Uterus (tissue), 4 donors: ENCODE results near the gene GPR107. TPM values are rescaled to one million over a fixed set of nuclear protein-coding genes. Genes with fewer than 3 reads are reported as not detected.

Source experiments
- DNase-seq, 2 donors: peaks; one replicate each; pipeline ENCODE4 v3.0.0-alpha.2; 2019 to 2020
- H3K27ac ChIP-seq, 2 donors: fragments of 200-600 bp; sonication (generic); 1 replicate in 1 of 2; 2 replicates in 1 of 2; pipeline ENCODE4 v1.5.1; 2016 to 2018
- H3K27me3 ChIP-seq, 2 donors: fragments of 200-600 bp; sonication (generic); one replicate each; pipeline ENCODE4 v1.5.1; 2018 to 2019; ENCODE audit warnings: control low read depth in 1 of 2
- H3K36me3 ChIP-seq, 2 donors: fragments of 200-600 bp; sonication (generic); one replicate each; pipeline ENCODE4 v1.5.1; 2019; ENCODE audit warnings: control low read depth in 1 of 2
- H3K4me1 ChIP-seq, 2 donors: fragments of 200-600 bp; sonication (generic); one replicate each; pipeline ENCODE4 v1.5.1; 2018 to 2019; ENCODE audit warnings: control low read depth in 1 of 2
- H3K4me3 ChIP-seq, 2 donors: fragments of 200-600 bp; sonication (generic); 1 replicate in 1 of 2; 2 replicates in 1 of 2; pipeline ENCODE4 v1.5.1; 2018 to 2019; ENCODE audit warnings: mild to moderate bottlenecking in 1 of 2
- H3K9me3 ChIP-seq, 2 donors: fragments of 200-600 bp; sonication (generic); one replicate each; pipeline ENCODE4 v1.5.1; 2019; ENCODE audit warnings: control low read depth in 1 of 2
- CTCF ChIP-seq, 4 experiments: fragments of 200-600 bp in 2 of 4; fragments of 450-650 bp in 2 of 4; sonication (generic) in 2 of 4; IDR thresholded peaks; one replicate each; pipeline ENCODE4 v1.5.1; 2016 to 2019; ENCODE audit warnings: antibody characterized with exemption in 4 of 4, mild to moderate bottlenecking in 2 of 4, moderate library complexity in 1 of 4
- POLR2A ChIP-seq, 2 donors: fragments of 450-650 bp; IDR thresholded peaks; one replicate each; pipeline ENCODE4 v1.6.1; 2016; ENCODE audit warnings: antibody characterized with exemption in 2 of 2, mild to moderate bottlenecking in 1 of 2, moderate library complexity in 1 of 2
- intact Hi-C: fragments of 100-400 bp; cut with DNase I; formaldehyde crosslinking; loops from one replicate; pipeline ENCODE4 v1.15.1; 2023; ENCODE audit warnings: low total_unique reads
- total RNA-seq, 4 donors: library from RNA; depleted of rRNA in 3 of 4; stranded (reverse); fragments of >200 nt in 3 of 4; gene quantifications; one replicate each; pipeline versions ENCODE4 v1.1.0 to v1.2.4, GENCODE V29; 2014 to 2023
- donor health status: DM: yes; HTN: yes; CAD: no.

The GPR107 gene
- total RNA-seq, 4 donors from 2014 or later: 10.8 to 41.5 (median 26.7) TPM

- no peaks in the 10 kb centered on the region for H3K27me3 ChIP-seq
- H3K9me3 ChIP-seq: no peaks in the 10 kb centered on the region
- TF ChIP-seq POLR2A (IDR thresholded peaks at IDR 0.05): no peak
- TF ChIP-seq CTCF (IDR thresholded peaks at IDR 0.05): no peak
- peaks cover 5 to 8% of the 10 kb centered on the region in 2 donors for H3K4me1 ChIP-seq
- no peak for DNase-seq
- peak overlapping the region in 1 of 2 donors; percentile 2 for H3K27ac ChIP-seq
- no peak overlapping the region for H3K4me3 ChIP-seq
- no peaks in the 10 kb centered on the region for H3K36me3 ChIP-seq
- intact Hi-C loops: no loop called here
Measured at GRCh38 chr9:130144703-130145102, 91.0 kb downstream of the GPR107 start.

- Histone ChIP-seq H3K27me3 (no peaks in the 10 kb centered on the region), H3K9me3 (no peaks in the 10 kb centered on the region), H3K27ac (no peak overlapping the region), H3K36me3 (no peaks in the 10 kb centered on the region), H3K4me1 (no peaks in the 10 kb centered on the region), H3K4me3 (no peak overlapping the region)
- TF ChIP-seq POLR2A (IDR thresholded peaks at IDR 0.05) (no peak), CTCF (IDR thresholded peaks at IDR 0.05) (no peak)
- intact Hi-C loops: no loop called here
- DNase-seq: no peak
Measured at GRCh38 chr9:130145658-130146057, 92.0 kb downstream of the GPR107 start.

- no peaks in the 10 kb centered on the region for H3K27me3 ChIP-seq
- no peaks in the 10 kb centered on the region for H3K9me3 ChIP-seq
- intact Hi-C loops: no loop called here
- TF ChIP-seq POLR2A (IDR thresholded peaks at IDR 0.05) (no peak), CTCF (IDR thresholded peaks at IDR 0.05) (no peak)
- no peaks in the 10 kb centered on the region for H3K4me1 ChIP-seq
- H3K27ac ChIP-seq: no peak overlapping the region
- DNase-seq: no peak
- H3K36me3 ChIP-seq: no peaks in the 10 kb centered on the region
- H3K4me3 ChIP-seq: no peak overlapping the region
Measured at GRCh38 chr9:130147198-130147597, 93.5 kb downstream of the GPR107 start.

GRCh38 chr9:130147910-130148309 lies 94.2 kb downstream of the GPR107 start:
- no peaks in the 10 kb centered on the region for H3K4me1 ChIP-seq
- no peak overlapping the region for H3K4me3 ChIP-seq
- no peaks in the 10 kb centered on the region for H3K36me3 ChIP-seq
- DNase-seq: no peak
- H3K9me3 ChIP-seq: no peaks in the 10 kb centered on the region
- no peaks in the 10 kb centered on the region for H3K27me3 ChIP-seq
- no peak for TF ChIP-seq CTCF (IDR thresholded peaks at IDR 0.05)
- TF ChIP-seq POLR2A (IDR thresholded peaks at IDR 0.05): no peak
- intact Hi-C loops: no loop called here
- H3K27ac ChIP-seq: no peak overlapping the region

- DNase-seq: no peak
- H3K9me3 ChIP-seq: no peaks in the 10 kb centered on the region
- H3K27me3 ChIP-seq: no peaks in the 10 kb centered on the region
- no peaks in the 10 kb centered on the region for H3K4me1 ChIP-seq
- intact Hi-C loops: no loop called here
- no peak for TF ChIP-seq CTCF (IDR thresholded peaks at IDR 0.05)
- no peak for TF ChIP-seq POLR2A (IDR thresholded peaks at IDR 0.05)
- H3K27ac ChIP-seq: no peak overlapping the region
- H3K36me3 ChIP-seq: no peaks in the 10 kb centered on the region
- H3K4me3 ChIP-seq: no peak overlapping the region
Measured at GRCh38 chr9:130149031-130149430, 95.3 kb downstream of the GPR107 start.
